HG02678 (cell line): Measurements from ENCODE around the gene CBLN4.

Experiments used
- ATAC-seq: cut with Tn5 transposase; IDR thresholded peaks from one replicate; pipeline ENCODE4 v1.9.1; 2021; ENCODE audit warnings: mild to moderate bottlenecking, moderate library complexity; ENCODE audit not compliant: unreplicated experiment

The CBLN4 gene

GRCh38 chr20:55947701-55948100 lies 57.6 kb downstream of the CBLN4 start:
- ATAC-seq, result no peak
